Measurements from ENCODE around the gene SLC47A2.

Gene SLC47A2

GRCh38 chr17:19642373-19642893 is 74.0 kb downstream of the SLC47A2 start:
- no peak for DNase-seq

- DNase-seq, result no peak
Observed at GRCh38 chr17:19641687-19642372, 74.6 kb downstream of the SLC47A2 start.

GRCh38 chr17:19631905-19632304 is 84.5 kb downstream of the SLC47A2 start:
- DNase-seq, result no peak

- no peak for DNase-seq
Observed at GRCh38 chr17:19630661-19631060, 85.7 kb downstream of the SLC47A2 start.

GRCh38 chr17:19630035-19630434 is 86.3 kb downstream of the SLC47A2 start:
- no peak for DNase-seq

- no peak for DNase-seq
Observed at GRCh38 chr17:19629449-19629848, 86.9 kb downstream of the SLC47A2 start.

All from stimulated activated CD4-positive, alpha-beta T cell treated with anti-CD3 and anti-CD28 coated beads, Interleukin-4, amount 100 ng/mL, for 4 hours (primary cell).